ES-I3 (cell line): Measurements from ENCODE around the gene ELSPBP1.
"Not testable (repeated sequence)": the region's sequence is repeated elsewhere in the genome, so short reads cannot be mapped to it uniquely, and the experiment has no call there.

ENCODE experiments used
- H3K36me3 ChIP-seq: 2 replicates; pipeline ENCODE4 v1.6.1; 2013; ENCODE audit warnings: mild to moderate bottlenecking, low read length, control low read depth, moderate library complexity; ENCODE audit not compliant: insufficient read depth
- H3K4me1 ChIP-seq: 2 replicates; pipeline ENCODE4 v1.6.1; 2013; ENCODE audit warnings: mild to moderate bottlenecking, control low read depth, low read length; ENCODE audit not compliant: insufficient read depth
- H3K9ac ChIP-seq: 2 replicates; pipeline ENCODE4 v1.6.1; 2013; ENCODE audit warnings: low read depth, mild to moderate bottlenecking, low read length, moderate library complexity
- H3K9me3 ChIP-seq: 2 replicates; pipeline ENCODE4 v1.6.1; 2013; ENCODE audit warnings: mild to moderate bottlenecking, low read length, moderate library complexity; ENCODE audit not compliant: control insufficient read depth, insufficient read depth

The ELSPBP1 gene

GRCh38 chr19:47994209-47994802 is at the start of gene ELSPBP1:
TSS of gene ELSPBP1 (plus strand) at chr19:47994632. CDS start at chr19:48008668, 14,036 bp downstream.
- H3K4me1 ChIP-seq = no peaks in the 10 kb centered on the region
- H3K36me3 ChIP-seq = no peaks in the 10 kb centered on the region
- H3K9me3 ChIP-seq = no peaks in the 10 kb centered on the region
- H3K9ac ChIP-seq = no peak within 1 kb of the TSS

- not testable (repeated sequence) for H3K36me3 ChIP-seq, H3K4me1 ChIP-seq, H3K9ac ChIP-seq, H3K9me3 ChIP-seq
These were observed 44.4 kb upstream of the ELSPBP1 start for GRCh38 chr19:47949852-47950521.

- not testable (repeated sequence) for H3K9ac ChIP-seq, H3K4me1 ChIP-seq, H3K9me3 ChIP-seq, H3K36me3 ChIP-seq
These were observed 42.3 kb upstream of the ELSPBP1 start for GRCh38 chr19:47952132-47952531.

- not testable (repeated sequence) for H3K4me1 ChIP-seq, H3K36me3 ChIP-seq, H3K9me3 ChIP-seq, H3K9ac ChIP-seq
These were observed 38.5 kb upstream of the ELSPBP1 start for GRCh38 chr19:47955936-47956335.

GRCh38 chr19:47973529-47973928 is 20.9 kb upstream of the ELSPBP1 start:
- no peaks in the 10 kb centered on the region for H3K4me1 ChIP-seq
- H3K9ac ChIP-seq = no peak overlapping the region
- no peaks in the 10 kb centered on the region for H3K36me3 ChIP-seq
- no peaks in the 10 kb centered on the region for H3K9me3 ChIP-seq

- H3K4me1 ChIP-seq = no peaks in the 10 kb centered on the region
- H3K36me3 ChIP-seq = no peaks in the 10 kb centered on the region
- no peaks in the 10 kb centered on the region for H3K9me3 ChIP-seq
- no peak overlapping the region for H3K9ac ChIP-seq
These were observed 3.1 kb upstream of the ELSPBP1 start for GRCh38 chr19:47991191-47991808.

GRCh38 chr19:47992070-47992469 is 2.4 kb upstream of the ELSPBP1 start, which contains the start of gene BSPH1:
TSS of gene BSPH1 (minus strand) at chr19:47992170. CDS start at chr19:47992081, 89 bp downstream.
- no peaks in the 10 kb centered on the region for H3K4me1 ChIP-seq
- H3K36me3 ChIP-seq = no peaks in the 10 kb centered on the region
- no peaks in the 10 kb centered on the region for H3K9me3 ChIP-seq
- H3K9ac ChIP-seq = no peak within 1 kb of the TSS

- Histone ChIP-seq H3K9me3 (no peaks in the 10 kb centered on the region), H3K9ac (no peak overlapping the region), H3K36me3 (no peaks in the 10 kb centered on the region), H3K4me1 (no peaks in the 10 kb centered on the region)
These were observed 1.8 kb downstream of the ELSPBP1 start for GRCh38 chr19:47996230-47996727.

- H3K9me3 ChIP-seq = no peaks in the 10 kb centered on the region
- H3K4me1 ChIP-seq = no peaks in the 10 kb centered on the region
- no peaks in the 10 kb centered on the region for H3K36me3 ChIP-seq
- H3K9ac ChIP-seq = no peak overlapping the region
These were observed 4.4 kb downstream of the ELSPBP1 start for GRCh38 chr19:47998800-47999199.

- Histone ChIP-seq H3K9ac (no peak overlapping the region), H3K9me3 (no peaks in the 10 kb centered on the region), H3K36me3 (no peaks in the 10 kb centered on the region), H3K4me1 (no peaks in the 10 kb centered on the region)
These were observed 6.4 kb downstream of the ELSPBP1 start for GRCh38 chr19:48000846-48001245.

GRCh38 chr19:48004236-48004635 is 9.8 kb downstream of the ELSPBP1 start:
- no peaks in the 10 kb centered on the region for H3K4me1 ChIP-seq
- H3K9me3 ChIP-seq = no peaks in the 10 kb centered on the region

GRCh38 chr19:48006762-48007161 is 12.3 kb downstream of the ELSPBP1 start:
- Histone ChIP-seq H3K9ac (peak overlapping the region; percentile 30; the same call in 1 of the 2 replicates), H3K9me3 (no peaks in the 10 kb centered on the region), H3K36me3 (no peaks in the 10 kb centered on the region), H3K4me1 (no peaks in the 10 kb centered on the region)

More at GRCh38 chr19:48004236-48004635, 9.8 kb downstream of the ELSPBP1 start:
- H3K36me3 ChIP-seq = no peaks in the 10 kb centered on the region
- no peak overlapping the region for H3K9ac ChIP-seq

- Histone ChIP-seq H3K36me3 (no peaks in the 10 kb centered on the region), H3K9ac (no peak overlapping the region), H3K4me1 (no peaks in the 10 kb centered on the region), H3K9me3 (no peaks in the 10 kb centered on the region)
These were observed 16.7 kb downstream of the ELSPBP1 start for GRCh38 chr19:48010932-48011758.

- Histone ChIP-seq H3K9me3 (no peaks in the 10 kb centered on the region), H3K36me3 (no peaks in the 10 kb centered on the region), H3K4me1 (no peaks in the 10 kb centered on the region), H3K9ac (no peak overlapping the region)
These were observed 26.3 kb downstream of the ELSPBP1 start for GRCh38 chr19:48020686-48021085.
